K562 (cell line): ENCODE data around the gene INMT.

Experiments used
- CTCF ChIP-seq, 3 experiments: IDR thresholded peaks in 2 of 3; conservative IDR thresholded peaks in 1 of 3; 2 replicates each; pipeline ENCODE4 v1.5.1; 2011 to 2012; ENCODE audit warnings: low read length in 3 of 3, mild to moderate bottlenecking in 3 of 3, control low read depth in 2 of 3, improper control_type of control experiment in 1 of 3, inconsistent platforms in 1 of 3, low read depth in 1 of 3, mixed read lengths in 1 of 3, moderate library complexity in 1 of 3; ENCODE audit not compliant: insufficient read depth in 2 of 3
- MEIS2 ChIP-seq: fragments of 450-650 bp; IDR thresholded peaks from 2 replicates; pipeline ENCODE4 v1.6.1; 2014; ENCODE audit warnings: mild to moderate bottlenecking; ENCODE audit not compliant: partially characterized antibody
- NFE2L1 ChIP-seq: fragments of 450-650 bp; IDR thresholded peaks from 2 replicates; pipeline ENCODE4 v1.6.1; 2016; ENCODE audit warnings: missing genetic modification characterization, low read depth, mild to moderate bottlenecking, missing compliant biosample characterization, moderate library complexity, borderline replicate concordance
- POLR2AphosphoS5 ChIP-seq: IDR thresholded peaks from 2 replicates; pipeline ENCODE4 v1.6.1; 2011; ENCODE audit warnings: mild to moderate bottlenecking, low read depth, low read length, moderate library complexity; ENCODE audit not compliant: control insufficient read depth, insufficient read depth
- PREB ChIP-seq: sonication (generic); formaldehyde crosslinking; IDR thresholded peaks from 2 replicates; pipeline ENCODE4 v1.8.1; 2023; ENCODE audit warnings: mild to moderate bottlenecking, missing genetic modification reagents
- RHOXF2B ChIP-seq: fragments of 250-450 bp; sonication (Bioruptor Pico); conservative IDR thresholded peaks from 2 replicates; pipeline ENCODE4 v1.5.1; 2021
- SMC3 ChIP-seq: conservative IDR thresholded peaks from 2 replicates; pipeline ENCODE4 v1.6.1; 2011; ENCODE audit warnings: low read depth, low read length, improper control_type of control experiment; ENCODE audit not compliant: insufficient read depth
- ZNF140 ChIP-seq: fragments of 250-450 bp; sonication (Bioruptor Pico); IDR thresholded peaks from 2 replicates; pipeline ENCODE4 v1.8.0; 2021; ENCODE audit warnings: moderate library complexity, mild to moderate bottlenecking, inconsistent platforms

DNA sequence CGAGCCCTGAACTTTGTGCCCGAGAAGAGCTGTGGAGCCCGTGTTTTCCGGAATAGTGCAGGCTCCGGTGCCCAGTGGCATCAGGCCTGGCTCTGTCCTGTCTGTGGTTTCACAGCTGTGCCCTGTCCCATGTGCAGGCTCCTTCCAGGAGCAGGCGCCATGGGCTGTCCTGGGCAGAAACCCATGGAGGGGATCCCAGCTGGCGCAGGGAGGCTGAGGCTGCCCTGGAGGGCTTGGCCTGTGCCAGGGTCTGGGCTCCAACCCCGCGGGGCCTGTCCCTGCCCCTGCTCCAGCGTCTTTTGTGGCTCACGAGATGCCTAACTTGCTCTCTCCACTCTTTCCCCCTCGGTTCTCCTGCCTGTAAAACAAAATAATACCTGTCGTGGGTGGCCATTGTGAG is 46.3 kb upstream of the INMT start:
- TF ChIP-seq RHOXF2B (CRISPR knock-in tag) (no peak), NFE2L1 (tag) (no peak), CTCF (IDR thresholded peaks at IDR 0.05 in 2 of 3, conservative IDR thresholded peaks at IDR 0.05 in 1 of 3; ENCODE audit: insufficient read depth in 2 of 3, low read depth in 1 of 3, low read length in 3 of 3) (no peak), SMC3 (no peak), ZNF140 (CRISPR knock-in tag) (no peak), MEIS2 (no peak), PREB (no peak), POLR2AphosphoS5 (no peak)
